Progenitor cell of endocrine pancreas (in vitro differentiated cells): ENCODE measurements around the gene EMID1. TPM values are rescaled to one million over a fixed set of nuclear protein-coding genes. Genes with fewer than 3 reads are reported as not detected.

Source experiments
- DNase-seq: peaks from one replicate; pipeline ENCODE4 v3.0.0; 2021; ENCODE audit warnings: low spot score; ENCODE audit not compliant: unreplicated experiment
- H3K27ac Mint-ChIP-seq: 2 replicates; pipeline ENCODE4 v1.8.0; 2021; ENCODE audit warnings: mild to moderate bottlenecking, moderate library complexity, mixed read lengths
- H3K27me3 Mint-ChIP-seq: 2 replicates; pipeline ENCODE4 v1.8.0; 2021; ENCODE audit warnings: mixed read lengths
- H3K36me3 Mint-ChIP-seq: 2 replicates; pipeline ENCODE4 v1.8.0; 2022; ENCODE audit warnings: mixed read lengths; ENCODE audit not compliant: insufficient read depth
- H3K4me1 Mint-ChIP-seq: 2 replicates; pipeline ENCODE4 v1.8.0; 2021; ENCODE audit warnings: low read depth, mixed read lengths
- H3K4me3 Mint-ChIP-seq: 2 replicates; pipeline ENCODE4 v1.8.0; 2021; ENCODE audit warnings: low read depth, mild to moderate bottlenecking, moderate library complexity, mixed read lengths
- H3K9me3 Mint-ChIP-seq: 2 replicates; pipeline ENCODE4 v1.8.0; 2021; ENCODE audit warnings: low read depth, mixed read lengths
- total RNA-seq: library from RNA; stranded (reverse); gene quantifications from 2 replicates; pipeline ENCODE4 v1.2.1, GENCODE V29; 2021
- TF ChIP-seq, protein P1 (sequence below): fragments of 200-600 bp; sonication (generic); IDR thresholded peaks from one replicate; pipeline ENCODE4 v1.5.0; 2021; ENCODE audit warnings: antibody characterized with exemption, mild to moderate bottlenecking; ENCODE audit not compliant: unreplicated experiment

The EMID1 gene
- total RNA-seq, 1 donor from 2014 or later: 18.9 TPM

DNA sequence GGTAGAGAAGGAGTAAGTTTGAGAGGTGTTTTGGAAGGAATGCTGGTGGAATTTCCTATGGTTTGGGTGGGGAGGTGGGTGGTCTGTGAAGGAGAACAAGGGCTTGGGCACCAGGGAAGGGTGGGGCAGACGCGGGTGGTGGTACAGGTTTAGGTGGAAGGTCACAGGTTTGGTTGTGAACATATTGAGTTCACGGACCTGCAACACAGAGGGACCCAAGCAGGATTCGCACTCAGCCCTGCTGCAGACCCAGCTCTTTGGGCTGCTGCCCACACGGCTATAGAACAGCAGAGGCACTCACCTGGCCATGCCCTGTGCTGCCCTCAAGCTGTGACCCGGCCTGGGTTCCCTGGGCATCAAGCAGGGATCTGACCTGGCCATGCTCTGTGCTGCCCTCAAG lies 33.5 kb upstream of the EMID1 start:
- DNase-seq: no peak
- Mint-ChIP-seq H3K4me1 (no peaks in the 10 kb centered on the region), H3K27me3 (peaks cover 15% of the 10 kb centered on the region), H3K36me3 (peaks cover 2% of the 10 kb centered on the region), H3K9me3 (peaks cover 16% of the 10 kb centered on the region), H3K4me3 (no peak overlapping the region), H3K27ac (no peak overlapping the region)
- TF ChIP-seq, protein P1, sequence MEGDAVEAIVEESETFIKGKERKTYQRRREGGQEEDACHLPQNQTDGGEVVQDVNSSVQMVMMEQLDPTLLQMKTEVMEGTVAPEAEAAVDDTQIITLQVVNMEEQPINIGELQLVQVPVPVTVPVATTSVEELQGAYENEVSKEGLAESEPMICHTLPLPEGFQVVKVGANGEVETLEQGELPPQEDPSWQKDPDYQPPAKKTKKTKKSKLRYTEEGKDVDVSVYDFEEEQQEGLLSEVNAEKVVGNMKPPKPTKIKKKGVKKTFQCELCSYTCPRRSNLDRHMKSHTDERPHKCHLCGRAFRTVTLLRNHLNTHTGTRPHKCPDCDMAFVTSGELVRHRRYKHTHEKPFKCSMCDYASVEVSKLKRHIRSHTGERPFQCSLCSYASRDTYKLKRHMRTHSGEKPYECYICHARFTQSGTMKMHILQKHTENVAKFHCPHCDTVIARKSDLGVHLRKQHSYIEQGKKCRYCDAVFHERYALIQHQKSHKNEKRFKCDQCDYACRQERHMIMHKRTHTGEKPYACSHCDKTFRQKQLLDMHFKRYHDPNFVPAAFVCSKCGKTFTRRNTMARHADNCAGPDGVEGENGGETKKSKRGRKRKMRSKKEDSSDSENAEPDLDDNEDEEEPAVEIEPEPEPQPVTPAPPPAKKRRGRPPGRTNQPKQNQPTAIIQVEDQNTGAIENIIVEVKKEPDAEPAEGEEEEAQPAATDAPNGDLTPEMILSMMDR: no peak

DNA sequence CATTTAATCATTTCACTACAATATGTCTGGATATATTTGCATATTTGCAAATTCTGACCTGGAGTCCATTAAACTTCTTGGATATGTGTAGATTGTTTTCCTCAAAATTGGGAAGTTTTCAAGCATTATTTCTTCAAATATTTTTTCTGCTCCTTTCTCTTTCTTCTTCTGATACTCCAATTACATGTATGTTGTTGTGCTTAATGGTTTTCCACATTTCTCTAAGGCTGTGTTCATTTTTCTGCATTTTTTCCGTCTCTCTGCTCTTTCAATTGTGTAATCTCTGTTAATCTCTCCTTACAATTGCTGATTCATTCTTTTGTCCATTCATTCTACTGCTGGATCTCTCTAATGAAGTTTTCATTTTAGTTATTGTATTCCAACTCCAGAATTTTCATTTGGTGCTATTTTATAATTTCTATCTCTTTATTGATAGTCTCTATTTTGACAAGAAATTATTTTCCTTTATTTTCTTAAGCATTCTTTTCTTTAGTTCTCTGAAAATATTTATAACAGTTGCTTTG lies 30.3 kb upstream of the EMID1 start:
- Mint-ChIP-seq H3K36me3 (peaks cover 3% of the 10 kb centered on the region), H3K27me3 (peaks cover 7% of the 10 kb centered on the region), H3K9me3 (peaks cover 16% of the 10 kb centered on the region), H3K27ac (no peak overlapping the region), H3K4me3 (no peak overlapping the region), H3K4me1 (no peaks in the 10 kb centered on the region)
- TF ChIP-seq, protein P1: no peak
- DNase-seq: no peak

DNA sequence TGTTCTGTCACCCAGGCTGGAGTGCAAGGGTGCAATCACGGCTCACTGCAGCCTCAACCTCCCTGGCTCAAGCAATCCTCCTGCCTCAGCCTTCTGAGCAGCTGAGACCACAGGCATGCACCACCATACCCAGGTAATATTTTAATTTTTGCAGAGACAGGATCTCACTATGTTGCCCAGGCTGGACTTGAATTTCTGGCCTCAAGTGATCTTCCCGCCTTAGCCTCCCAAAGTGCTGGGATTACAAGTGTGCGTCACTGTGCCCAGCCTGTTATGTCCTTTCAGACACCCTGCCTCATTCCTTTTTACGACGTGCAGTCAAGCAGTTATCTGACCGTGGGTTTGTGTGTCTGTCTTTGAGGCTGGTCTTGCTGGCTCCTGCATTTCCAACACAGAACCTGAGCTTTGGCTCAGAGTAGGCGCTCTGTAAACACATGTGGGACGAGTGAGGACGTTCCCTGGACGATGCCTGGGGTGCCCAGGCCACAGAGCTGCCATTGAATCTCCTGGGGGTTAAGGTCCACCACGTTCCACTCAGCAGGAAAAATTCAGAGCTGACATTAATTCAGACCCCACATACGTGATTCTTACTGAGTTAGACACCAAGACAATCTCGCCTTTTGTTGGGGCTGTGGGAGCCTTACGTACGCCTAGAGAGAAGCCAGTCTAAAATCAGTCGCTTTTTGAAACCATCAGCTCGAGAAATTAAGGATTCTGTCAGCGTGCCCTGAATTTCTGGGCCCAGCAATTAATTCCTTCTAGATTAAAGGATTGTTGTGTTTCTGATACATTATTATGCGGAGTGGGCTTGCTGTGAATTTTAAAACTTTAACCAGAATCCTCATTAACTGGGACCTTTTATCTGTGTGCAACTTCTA lies 21.5 kb upstream of the EMID1 start:
- no peak for DNase-seq
- Mint-ChIP-seq H3K27me3 (no peaks in the 10 kb centered on the region), H3K4me3 (no peak overlapping the region), H3K9me3 (no peaks in the 10 kb centered on the region), H3K36me3 (no peaks in the 10 kb centered on the region), H3K27ac (no peak overlapping the region), H3K4me1 (no peaks in the 10 kb centered on the region)
- TF ChIP-seq, protein P1: no peak

DNA sequence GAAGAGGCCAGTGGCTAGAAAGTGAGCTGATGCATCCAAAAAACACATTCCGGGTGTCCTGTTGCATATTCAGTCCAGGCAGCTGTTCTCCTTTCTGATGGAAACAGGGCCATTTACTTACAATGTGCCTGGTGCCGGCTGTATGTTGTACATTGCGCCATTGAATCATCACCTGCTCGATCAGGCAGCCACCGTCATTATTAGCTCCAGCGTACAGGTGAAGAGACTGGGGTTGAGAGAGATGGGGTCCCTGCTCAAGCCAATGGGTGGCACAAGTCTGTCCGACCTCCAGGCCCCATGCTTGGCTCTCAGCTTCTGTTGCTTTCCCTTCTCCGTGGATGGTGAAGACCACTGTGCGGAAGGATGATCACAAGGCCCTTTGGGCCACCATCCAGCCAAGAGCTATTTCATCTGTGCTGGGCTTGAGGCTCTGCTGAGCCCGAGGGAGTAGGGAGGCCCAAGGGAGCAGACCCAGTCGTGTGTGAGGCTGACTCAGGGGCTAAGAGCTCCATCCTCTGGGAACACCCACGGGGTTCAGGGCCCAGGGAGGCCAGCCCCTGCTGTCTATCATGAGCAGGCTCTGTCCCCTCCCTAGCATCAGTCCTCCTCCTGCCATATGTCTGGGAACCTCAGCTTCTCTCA lies 20.7 kb upstream of the EMID1 start:
- TF ChIP-seq, protein P1: no peak
- no peak overlapping the region for H3K4me3 Mint-ChIP-seq

DNA sequence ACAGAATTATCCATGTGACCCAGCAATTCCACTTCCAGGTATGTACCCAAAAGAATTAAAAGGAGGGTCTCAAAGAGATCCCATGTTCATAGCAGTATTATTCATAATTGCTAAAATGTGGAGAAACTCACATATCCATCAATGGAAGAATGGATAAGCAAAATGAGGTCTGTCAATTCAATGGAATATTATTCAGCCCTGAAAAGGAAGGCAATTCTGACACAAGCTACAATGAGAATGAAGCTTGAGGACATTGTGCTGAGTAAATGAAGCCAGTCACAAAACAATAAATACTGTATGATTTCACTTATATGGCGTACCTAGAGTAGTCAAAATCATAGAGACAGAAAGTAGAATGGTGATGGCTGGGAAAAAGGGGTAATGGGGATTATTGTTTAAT lies 19.4 kb upstream of the EMID1 start:
- no peak for DNase-seq
- H3K4me1 Mint-ChIP-seq: no peaks in the 10 kb centered on the region
- no peaks in the 10 kb centered on the region for H3K9me3 Mint-ChIP-seq
- no peaks in the 10 kb centered on the region for H3K36me3 Mint-ChIP-seq
- no peak overlapping the region for H3K27ac Mint-ChIP-seq
- no peak overlapping the region for H3K4me3 Mint-ChIP-seq
- TF ChIP-seq, protein P1: no peak
- no peaks in the 10 kb centered on the region for H3K27me3 Mint-ChIP-seq

More for the DNA sequence above, 20.7 kb upstream of the EMID1 start:
- no peak overlapping the region for H3K27ac Mint-ChIP-seq
- H3K27me3 Mint-ChIP-seq: no peaks in the 10 kb centered on the region
- DNase-seq: no peak
- no peaks in the 10 kb centered on the region for H3K9me3 Mint-ChIP-seq
- H3K4me1 Mint-ChIP-seq: no peaks in the 10 kb centered on the region
- no peaks in the 10 kb centered on the region for H3K36me3 Mint-ChIP-seq
